ENCODE measurements around the gene MT4.

DNA sequence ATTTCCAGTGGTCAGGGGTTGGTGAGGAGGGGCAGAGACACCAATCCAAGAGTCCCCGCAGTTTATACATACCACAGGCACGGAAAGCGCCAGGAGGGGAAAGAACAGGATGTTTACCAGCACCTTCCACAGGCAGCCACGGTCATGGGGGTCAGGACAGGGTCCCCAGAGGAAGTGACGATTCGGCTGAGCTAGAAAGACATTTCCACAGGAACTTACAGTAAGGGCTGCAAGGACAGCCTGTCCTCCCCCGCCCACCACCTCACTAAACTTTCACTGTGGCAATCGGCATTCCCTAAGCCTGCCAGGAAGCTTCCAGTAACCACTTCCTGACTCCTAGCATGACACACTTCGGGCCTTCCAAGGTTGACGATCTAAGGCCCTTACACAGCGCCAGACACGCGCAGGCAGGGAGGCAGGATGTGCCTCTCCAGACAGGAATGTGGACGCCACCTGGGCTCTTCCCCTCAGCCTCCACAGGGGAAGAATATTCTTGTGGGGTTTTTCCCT lies 42.3 kb downstream of the MT4 start:
- TF ChIP-seq FOXK2 (IDR thresholded peaks at IDR 0.05), result no peak
- no peak for TF ChIP-seq BHLHE40 (IDR thresholded peaks at IDR 0.05; ENCODE audit: borderline replicate concordance)
- no peak for TF ChIP-seq FOXM1 (IDR thresholded peaks at IDR 0.05; ENCODE audit: borderline replicate concordance)
